8988T (cell line): ENCODE measurements around the gene SF3A2.
"Not testable (repeated sequence)": the region's sequence is repeated elsewhere in the genome, so short reads cannot be mapped to it uniquely, and the experiment has no call there.

Experiments
- DNase-seq: peaks from one replicate; pipeline ENCODE4 v3.0.0; 2011

The SF3A2 gene

DNA sequence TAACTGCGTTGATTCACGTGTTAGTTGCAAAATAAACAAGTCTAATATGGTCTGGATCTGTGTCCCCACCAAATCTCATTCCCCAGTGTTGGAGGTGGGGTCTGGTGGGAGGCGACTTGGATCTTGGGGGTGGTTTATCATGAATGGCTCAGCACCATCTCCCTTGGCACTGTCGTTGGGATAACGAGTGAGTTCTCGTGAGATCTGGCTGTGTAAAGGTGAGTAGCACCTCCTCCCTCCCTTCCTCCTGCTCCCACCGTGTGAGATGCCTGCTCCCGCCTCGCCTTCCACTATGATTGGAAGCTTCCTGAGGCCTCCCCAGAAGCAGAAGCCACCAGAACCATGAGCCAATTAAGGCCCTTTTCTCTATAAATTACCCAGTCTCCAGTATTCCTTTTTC lies 40.5 kb downstream of the SF3A2 start:
- no peak for DNase-seq

DNA sequence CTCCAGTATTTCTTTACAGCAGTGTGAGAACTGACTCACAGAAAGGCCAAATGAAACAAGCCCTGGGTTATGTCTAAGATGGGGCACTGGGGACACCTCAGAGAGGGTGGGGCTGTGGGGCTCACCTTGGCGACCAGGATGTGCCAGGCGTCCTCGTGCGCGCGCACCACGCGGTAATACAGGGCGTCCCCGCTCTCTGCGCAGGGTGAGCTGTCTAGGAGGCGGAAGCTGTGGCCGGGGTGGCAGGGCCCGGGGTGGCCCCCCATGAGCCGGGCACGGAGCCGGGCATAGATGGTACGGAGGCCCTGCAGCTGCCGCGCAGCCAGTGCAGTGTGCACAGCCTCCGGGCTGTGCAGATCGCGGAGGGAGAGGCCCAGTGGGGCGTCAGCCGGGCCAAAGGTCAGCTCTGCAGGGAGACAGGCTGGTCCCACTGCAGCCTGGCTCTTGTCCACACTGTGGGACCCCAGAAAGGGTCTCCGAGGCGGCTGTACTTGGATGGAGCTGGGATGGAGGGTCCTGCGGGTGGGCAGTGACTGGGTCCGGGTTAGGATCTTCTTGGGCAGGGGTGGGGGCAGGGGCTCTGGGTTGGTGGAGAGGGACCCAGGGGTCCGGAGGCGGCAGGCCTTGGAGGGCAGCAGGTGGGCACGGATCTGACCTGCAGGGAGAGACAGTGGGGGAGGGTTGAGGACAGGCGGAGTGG lies 42.0 kb downstream of the SF3A2 start:
- DNase-seq = no peak

DNA sequence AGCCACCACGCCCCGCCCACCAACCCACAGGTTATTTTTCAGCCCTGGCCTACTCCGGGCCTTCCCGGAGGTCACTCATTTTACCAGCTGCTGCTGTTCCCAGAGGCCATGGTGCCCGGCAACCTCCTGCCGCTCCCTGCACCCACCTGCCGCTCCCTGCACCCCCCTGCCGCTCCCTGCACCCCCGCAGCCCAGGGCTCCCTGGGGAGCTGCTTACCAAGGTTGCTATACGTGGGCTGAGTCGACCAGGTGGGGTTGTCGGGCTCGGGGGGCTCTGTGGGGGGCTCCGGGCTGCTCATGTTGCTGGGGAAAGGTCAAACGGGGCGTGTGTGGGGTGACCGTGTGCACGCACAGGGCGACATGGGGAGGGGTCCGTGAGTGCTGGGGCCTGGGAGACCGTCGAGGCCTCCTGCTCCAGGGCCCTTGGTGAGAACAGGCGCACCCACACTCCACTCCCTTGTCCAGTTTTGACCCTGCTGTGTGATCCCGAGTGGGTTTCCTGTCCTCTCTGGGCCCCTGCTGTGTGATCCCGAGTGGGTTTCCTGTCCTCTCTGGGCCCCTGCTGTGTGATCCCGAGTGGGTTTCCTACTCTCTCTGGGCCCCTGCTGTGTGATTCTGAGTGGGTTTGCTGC lies 44.1 kb downstream of the SF3A2 start:
- DNase-seq = no peak

DNA sequence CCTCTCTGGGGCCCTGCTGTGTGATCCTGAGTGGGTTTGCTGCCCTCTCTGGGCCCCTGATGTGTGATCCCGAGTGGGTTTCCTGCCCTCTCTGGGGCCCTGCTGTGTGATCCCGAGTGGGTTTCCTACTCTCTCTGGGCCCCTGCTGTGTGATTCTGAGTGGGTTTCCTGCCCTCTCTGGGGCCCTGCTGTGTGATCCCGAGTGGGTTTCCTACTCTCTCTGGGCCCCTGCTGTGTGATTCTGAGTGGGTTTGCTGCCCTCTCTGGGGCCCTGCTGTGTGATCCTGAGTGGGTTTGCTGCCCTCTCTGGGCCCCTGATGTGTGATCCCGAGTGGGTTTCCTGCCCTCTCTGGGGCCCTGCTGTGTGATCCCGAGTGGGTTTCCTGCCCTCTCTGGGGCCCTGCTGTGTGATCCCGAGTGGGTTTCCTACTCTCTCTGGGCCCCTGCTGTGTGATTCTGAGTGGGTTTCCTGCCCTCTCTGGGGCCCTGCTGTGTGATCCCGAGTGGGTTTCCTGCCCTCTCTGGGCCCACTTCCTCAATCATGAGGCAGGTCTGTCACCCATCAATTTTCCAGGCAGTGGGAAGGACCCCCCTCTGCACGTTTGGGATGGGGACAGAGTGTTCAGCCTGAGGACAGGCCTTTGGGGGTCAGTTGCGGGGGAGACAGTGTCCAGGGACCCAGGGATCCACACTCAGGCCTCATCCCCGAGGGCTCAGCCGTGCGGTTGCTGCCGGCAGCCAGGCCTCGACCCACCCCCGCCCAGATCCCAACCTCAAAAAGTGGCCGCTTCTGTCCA lies 44.8 kb downstream of the SF3A2 start:
- DNase-seq = not testable (repeated sequence)

DNA sequence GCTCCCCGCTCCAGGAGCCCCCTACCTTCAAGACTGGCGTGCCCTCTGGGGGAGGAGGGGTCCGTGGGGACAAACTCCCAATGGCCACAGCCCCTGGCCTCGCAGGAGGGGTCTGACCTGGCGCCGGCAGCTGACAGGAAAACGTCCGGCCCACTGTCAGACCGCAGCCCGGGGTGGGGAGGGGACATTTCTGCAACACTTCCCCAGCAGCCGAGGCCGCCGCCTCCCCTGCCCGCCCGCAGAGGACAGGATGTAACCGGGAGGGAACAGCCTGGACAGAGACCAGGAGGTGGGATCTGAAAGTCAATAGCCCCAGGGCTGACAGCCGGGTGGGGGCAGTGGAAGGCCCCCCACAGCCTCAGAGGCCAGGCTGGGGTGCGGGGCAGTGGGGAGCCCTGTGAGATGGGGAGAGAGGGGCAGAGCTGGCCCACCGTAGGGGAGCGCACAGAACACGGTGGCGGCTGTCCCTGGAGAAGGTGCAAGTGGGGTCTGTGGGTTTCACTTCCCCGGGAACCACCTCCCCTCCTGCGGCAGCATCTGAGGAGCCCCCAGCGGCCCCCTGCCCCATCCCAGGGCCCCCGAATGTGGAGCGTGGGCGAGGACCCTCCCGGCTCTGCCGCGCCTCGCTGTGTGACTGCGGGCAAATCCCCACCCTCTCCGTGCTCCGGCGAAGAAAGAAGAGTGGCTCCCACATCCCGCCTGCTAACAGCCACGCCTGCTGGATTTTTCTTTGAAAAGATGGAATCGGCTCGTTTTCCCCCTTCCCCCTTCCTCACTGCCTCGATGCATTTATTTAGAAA lies 45.6 kb downstream of the SF3A2 start, which contains the start of gene PEAK3:
TSS of gene PEAK3 (minus strand) at position 114 of the 800 bp plus-strand sequence. CDS start 1,244 bp downstream, outside the sequence.
- no peak for DNase-seq

DNA sequence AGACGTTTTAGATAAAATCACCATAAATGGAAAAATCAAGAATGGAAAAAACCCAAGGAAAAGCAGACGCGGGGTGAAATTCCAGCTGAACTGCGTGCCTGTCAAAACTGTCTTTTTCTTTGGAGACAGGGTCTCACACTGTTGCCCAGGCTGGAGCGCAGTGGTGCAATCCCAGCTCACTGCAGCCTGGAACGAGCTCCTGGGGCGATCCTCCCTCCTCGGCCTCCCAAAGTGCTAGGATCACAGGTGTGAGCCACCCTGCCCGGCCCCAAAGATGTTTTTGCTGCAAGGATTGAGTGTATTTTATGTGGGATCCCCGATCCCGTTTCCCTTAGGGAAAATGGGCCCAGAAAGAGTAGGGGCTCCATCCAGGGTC lies 46.2 kb downstream of the SF3A2 start:
- no peak for DNase-seq

DNA sequence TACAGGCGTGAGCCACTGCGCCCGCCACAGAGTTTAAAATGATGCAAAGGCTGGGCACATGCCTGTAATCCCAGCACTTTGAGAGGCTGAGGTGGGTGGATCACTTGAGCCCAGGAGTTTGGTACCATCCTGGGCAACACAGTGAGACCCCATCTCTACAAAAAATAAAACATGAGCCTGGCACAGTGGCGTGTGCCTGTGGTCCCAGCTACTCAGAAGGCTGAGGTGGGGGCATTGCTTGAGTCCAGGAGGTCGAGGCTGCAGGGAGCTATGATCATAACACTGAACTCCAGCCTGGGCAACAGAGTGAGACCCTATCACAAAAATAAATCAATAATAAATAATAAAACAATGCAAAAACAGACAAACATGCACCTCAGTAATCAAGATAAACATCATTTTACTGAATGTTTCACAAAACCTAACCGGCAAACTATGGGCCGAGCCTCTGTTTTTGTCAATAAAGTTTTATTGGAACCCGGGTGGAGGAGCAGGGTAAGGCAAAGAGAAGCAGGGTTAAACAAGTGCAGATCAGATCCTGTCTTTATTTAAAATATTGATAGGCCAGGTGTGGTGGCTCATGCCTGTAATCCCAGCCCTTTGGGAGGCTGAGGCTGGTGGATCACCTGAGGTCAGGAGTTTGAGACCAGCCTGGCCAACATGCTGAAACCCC lies 47.3 kb downstream of the SF3A2 start:
- DNase-seq = no peak

DNA sequence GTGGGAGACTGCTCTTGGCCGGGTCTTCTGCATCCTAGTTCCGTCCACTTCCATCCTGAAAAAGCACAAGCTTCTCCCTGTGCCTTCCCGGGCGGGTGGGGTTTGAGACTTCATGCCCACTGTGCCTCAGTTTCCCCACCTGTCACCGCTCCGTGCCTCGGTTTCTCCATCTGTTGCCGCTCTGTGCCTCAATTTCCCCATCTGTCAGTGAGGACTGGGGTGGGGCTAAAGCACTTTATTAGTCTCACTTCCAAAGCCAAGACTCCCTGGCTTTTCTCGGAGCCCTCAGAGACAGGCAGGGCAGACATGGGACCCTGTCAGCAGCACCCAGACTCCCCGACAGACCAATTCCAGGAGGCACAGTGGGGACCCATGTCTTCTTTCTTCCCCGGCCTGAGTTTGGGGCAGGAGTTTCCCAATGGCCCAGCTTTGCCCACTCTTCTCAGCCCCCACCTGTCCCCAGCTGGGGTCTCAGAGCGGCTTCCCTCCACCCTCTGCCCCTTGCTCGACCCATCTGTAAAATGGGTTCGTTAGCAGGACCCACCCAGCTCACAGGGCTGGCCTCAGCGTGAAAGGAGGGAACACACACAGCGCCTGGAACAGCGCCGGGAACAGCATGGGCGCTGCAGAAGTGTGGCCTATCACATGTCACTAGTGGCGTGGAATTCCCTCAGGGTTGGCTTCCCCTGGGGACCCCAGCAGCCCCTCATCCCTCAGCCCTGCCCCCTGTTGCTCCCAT lies 49.9 kb downstream of the SF3A2 start:
- DNase-seq = no peak

DNA sequence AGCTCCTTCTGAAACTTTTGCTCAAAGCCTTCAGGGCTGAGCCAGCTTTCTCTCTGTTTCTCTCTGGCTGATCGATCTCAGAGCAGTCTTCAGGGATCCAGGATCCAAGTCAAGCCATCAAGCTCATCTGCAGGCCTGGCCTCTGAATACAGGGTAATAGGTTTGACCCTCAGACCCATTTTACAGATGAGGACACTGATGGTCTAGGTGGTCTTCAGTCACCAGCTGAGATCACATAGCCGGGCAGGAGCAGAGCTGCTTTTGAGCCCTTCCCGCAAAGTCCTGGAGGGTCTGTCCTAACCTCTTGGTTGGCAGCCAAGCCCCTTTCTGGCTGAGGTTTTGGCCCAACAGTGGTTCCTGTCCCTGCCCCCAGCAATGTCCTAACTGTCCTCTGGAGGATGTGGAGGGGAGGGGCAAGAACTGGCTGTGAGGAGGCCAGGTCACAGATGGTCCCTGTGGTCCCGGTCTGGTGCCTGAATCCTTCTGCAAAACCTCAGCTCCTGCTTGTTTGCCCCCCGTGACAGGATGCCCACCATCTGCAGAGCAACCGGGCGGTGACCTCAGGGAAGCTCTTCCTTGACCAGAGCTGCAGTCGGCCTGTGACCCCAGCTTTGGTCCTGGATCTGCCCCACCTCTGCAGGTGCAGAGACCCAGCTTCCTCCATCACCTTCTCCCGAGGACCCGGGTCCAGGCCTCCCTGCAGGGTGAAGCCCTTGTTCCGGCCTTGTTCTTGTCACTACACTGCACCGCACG lies 51.1 kb downstream of the SF3A2 start:
- DNase-seq = no peak

DNA sequence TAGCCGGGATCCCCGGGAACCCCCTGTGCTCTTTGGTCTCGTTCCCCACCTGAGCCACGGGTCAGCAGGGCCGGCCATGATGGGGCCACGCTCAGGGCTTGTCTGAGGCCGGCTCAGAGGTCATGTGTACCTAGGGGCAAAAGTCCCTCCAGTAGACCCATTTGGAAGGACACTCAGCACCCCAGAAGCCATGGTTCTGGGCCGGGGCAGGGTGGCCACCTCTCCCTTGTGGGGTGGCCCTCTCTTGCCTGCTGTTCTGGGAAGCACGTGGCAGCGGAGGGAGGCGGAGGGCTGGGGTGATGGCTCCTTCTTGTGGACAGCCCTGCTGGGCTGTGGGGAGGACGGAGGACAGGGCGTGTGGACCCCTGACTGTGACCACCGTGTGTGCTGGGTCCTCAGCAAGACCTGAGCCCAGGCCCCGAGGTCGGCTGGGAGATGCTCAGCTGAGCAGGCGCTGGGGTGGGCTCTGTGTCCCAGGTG lies 51.8 kb downstream of the SF3A2 start:
- no peak for DNase-seq

DNA sequence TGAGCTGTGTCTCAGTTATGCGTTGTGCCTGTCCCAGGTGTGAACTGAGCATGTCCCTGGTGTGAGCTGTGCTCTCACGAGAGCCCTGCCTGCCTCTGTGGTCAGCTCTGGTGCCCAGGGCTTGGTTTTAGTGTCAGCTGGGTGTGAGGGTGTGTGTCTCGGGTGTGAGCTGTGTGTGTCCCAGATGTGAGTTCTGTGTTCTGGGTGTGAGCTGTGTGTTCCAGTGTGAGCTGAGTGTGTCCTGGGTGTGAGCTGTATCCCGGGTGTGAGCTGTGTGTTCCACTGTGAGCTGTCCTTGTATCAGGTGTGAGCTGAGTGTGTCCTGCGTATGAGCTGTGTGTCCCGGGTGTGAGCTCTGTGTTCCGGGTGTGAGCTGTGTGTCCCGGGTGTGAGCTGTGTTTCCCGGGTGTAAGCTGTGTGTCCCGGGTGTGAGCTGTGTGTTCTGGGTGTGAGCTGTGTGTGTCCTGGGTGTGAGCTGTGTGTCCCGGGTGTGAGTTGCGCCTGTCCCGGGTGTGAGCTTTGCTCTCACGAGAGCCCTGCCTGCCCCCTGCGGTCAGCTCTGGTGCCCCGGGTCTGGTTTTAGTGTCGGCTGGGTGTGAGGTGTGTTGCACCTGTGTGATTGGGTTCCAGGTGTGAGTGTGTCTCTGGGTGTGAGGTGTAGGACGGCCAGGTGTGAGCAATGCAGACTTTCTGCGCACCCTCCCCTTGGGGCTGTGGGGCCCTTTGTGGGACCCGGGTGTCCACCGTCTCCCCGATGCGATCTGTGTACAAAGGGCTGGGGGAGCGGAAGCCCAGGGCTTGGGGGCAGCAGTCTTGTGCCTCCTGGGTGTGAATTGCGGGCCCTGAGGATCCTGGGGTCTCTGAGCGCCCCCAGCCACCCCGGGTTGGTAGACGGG lies 52.4 kb downstream of the SF3A2 start:
- DNase-seq = no peak

DNA sequence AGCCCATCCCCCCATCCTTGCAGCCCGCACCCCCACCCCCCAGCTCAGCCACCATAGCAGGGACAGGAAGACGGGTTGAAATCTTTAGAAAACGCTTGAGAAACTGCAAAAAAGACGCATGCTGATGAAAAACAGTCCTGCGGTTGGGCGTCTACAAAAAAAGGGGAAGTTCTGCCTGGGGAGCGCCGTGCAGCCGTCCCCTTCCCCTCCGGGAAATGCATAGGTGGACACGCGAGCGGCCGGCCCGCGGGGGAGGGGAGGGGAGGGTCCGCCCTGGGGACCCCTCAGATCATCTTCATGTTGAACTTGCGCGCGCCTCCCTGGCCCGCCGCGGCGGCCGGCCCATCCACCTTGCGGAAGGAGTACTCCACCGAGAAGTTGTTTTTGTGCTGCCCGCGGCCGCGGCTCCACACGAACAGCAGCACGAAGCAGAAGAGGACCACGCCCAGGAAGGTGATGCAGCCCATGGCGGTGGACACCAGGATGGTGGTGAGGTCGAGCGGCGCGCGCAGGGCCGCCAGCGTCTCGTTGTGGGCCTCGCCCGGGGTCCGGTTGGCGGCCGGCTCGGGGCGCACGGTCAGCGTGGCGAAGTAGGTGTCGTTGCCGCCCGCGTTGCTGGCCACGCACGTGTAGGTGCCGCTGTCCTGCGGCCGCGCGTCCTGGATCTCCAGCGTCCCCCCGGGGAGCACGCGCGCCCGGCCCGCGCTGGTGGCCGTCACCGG lies 53.3 kb downstream of the SF3A2 start:
- no peak for DNase-seq

DNA sequence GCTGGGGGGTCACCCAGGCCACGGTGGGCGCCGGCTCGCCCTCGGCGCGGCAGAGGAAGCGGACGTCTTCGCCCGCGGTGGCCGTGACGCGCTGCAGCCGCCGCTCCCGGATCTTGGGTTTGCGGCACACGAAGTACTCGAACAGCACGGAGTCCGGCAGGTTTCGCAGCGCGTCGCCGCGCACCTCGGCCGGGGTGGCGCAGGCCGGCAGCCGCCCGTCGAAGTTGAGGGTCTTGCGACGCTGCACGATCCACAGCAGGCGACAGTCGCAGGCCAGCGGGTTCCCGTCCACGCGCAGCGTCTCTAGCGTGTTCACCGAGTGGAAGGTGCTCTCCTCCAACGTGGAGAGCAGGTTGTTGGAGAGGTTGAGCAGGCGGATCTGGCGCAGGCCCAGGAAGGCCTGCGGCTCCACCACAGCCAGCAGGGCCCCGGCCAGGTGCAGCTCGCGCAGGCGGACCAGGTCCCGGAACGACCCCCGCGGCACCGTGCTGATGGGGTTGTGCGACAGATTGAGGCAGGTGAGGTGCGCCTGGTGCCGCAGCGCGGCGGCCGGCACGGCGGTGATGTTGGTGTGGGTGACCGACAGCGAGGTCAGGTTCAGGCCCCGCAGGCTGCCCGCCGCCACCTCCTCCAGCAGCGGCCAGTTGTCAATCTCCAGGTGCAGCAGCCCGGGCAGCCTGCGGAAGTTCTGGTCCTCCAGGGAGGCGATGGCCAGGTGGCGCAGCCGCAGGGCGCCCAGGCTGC lies 54.0 kb downstream of the SF3A2 start:
- DNase-seq = no peak

DNA sequence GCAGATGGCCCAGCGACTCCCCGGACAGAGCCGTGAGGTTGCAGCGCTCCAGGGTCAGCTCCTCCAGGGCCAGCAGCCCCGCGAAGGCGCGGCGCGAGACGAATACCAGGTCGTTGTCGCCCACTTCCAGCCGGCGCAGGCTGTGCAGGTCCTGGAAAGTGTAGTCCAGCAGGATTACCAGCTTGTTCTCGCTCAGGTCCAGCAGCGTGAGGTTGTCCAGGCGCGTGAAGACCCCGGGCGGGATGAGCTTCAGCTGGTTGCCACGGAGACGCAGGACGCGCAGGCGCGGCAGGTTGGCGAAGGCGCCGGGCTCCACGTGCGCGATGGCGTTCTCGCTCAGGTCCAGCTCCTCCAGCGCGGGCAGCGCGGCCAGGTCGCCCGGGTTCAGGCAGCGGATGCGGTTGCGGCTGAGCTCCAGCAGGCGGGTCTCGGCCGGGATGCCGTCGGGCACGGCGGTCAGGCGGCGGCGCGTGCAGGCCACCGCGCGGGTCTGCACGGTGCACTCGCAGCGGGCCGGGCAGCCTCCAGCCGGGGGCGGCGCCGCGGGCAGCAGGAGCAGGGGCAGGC lies 54.6 kb downstream of the SF3A2 start:
- no peak for DNase-seq

DNA sequence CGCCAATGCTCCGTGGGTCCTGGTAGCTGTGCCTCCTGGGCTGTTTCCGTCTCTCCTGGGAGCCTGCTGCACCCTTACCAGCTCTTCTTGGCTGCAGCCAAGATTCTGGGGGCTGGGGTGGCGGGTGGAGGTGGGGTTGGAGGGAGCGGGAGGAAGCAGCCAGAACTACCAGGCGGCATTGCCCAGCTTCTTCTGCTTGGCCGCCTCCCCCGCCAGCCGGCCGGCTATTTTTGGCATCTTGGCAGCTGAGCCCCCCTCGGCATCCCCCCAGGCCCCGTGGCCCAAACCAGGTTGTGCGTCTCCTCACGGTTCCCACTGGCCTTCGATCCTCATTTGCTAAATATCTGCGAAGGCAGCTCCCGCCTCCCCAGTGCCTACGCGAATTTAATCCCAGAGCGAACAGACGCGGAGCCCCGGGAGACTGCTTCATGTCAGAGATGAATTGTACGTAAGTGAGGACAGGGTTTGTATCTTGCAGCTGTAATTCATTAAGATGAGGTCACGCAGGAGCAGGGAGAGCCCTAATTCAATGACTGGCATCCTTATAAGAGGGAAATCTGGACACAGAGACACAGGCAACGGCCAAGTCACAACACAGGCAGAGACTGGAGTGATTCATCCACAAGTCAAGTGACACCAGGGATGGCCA lies 58.2 kb downstream of the SF3A2 start:
- no peak for DNase-seq

DNA sequence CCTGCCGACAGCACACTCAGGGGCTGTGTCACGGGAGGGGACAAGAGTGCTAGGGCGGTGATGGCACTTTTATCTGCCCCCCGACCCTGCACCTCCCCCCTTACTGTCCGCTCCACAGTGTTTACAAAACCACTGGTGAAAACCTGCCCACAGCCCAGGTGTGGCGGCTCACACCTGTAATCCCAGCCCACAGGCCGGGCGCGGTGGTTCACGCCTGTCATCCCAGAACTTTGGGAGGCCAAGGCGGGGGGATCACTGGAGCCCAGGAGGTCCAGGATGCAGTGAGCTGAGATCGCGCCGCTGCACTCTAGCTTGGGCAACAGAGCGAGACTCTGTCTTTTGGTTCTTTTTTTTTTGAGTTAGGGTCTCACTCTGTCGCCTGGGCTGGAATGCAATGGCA lies 59.5 kb downstream of the SF3A2 start:
- no peak for DNase-seq
